MM.1S (cell line): ENCODE data around the gene TMA16.

Experiments used
- DNase-seq: peaks from one replicate; pipeline ENCODE4 v3.0.0-alpha.2; 2015
- H2AFZ ChIP-seq: fragments of 300-600 bp; sonication (generic); 2 replicates; pipeline ENCODE4 v1.6.0; 2016; ENCODE audit warnings: antibody characterized with exemption, low read length
- H3F3A ChIP-seq: fragments of 300-600 bp; sonication (generic); 2 replicates; pipeline ENCODE4 v1.6.1; 2016; ENCODE audit warnings: mild to moderate bottlenecking, antibody characterized with exemption, low read length, moderate library complexity, mixed read lengths; ENCODE audit not compliant: insufficient read depth
- H3K27ac ChIP-seq: fragments of 300-600 bp; sonication (generic); 2 replicates; pipeline ENCODE4 v1.5.1; 2016; ENCODE audit warnings: mild to moderate bottlenecking, low read length
- H3K27me3 ChIP-seq: fragments of 300-600 bp; sonication (generic); replicated peaks from 2 replicates; pipeline ENCODE4 v1.6.0; 2016; ENCODE audit warnings: low read length; ENCODE audit not compliant: insufficient read depth
- H3K36me3 ChIP-seq: fragments of 300-600 bp; sonication (generic); replicated peaks from 2 replicates; pipeline ENCODE4 v1.6.1; 2016; ENCODE audit warnings: mild to moderate bottlenecking, low read length, mixed read lengths; ENCODE audit not compliant: insufficient read depth
- H3K4me1 ChIP-seq: fragments of 300-600 bp; sonication (generic); 2 replicates; pipeline ENCODE4 v1.6.1; 2016; ENCODE audit warnings: low read length, mixed read lengths
- H3K4me2 ChIP-seq: fragments of 300-600 bp; sonication (generic); 2 replicates; pipeline ENCODE4 v1.6.0; 2016; ENCODE audit warnings: low read depth, low read length
- H3K4me3 ChIP-seq: fragments of 300-600 bp; sonication (generic); 2 replicates; pipeline ENCODE4 v1.5.1; 2016; ENCODE audit warnings: low read length, mixed read lengths
- H3K79me2 ChIP-seq: fragments of 300-600 bp; sonication (generic); 2 replicates; pipeline ENCODE4 v1.6.1; 2016; ENCODE audit warnings: mixed run types, low read length, mixed read lengths
- H3K9ac ChIP-seq: fragments of 300-600 bp; sonication (generic); 2 replicates; pipeline ENCODE4 v1.6.1; 2016; ENCODE audit warnings: low read length, mixed read lengths
- H3K9me2 ChIP-seq: fragments of 300-600 bp; sonication (generic); replicated peaks from 2 replicates; pipeline ENCODE4 v1.6.1; 2016; ENCODE audit warnings: mild to moderate bottlenecking, low read length, mixed read lengths; ENCODE audit not compliant: insufficient read depth
- H3K9me3 ChIP-seq: fragments of 300-600 bp; sonication (generic); replicated peaks from 2 replicates; pipeline ENCODE4 v1.6.1; 2016; ENCODE audit warnings: mild to moderate bottlenecking, low read length, mixed read lengths; ENCODE audit not compliant: insufficient read depth
- H4K20me1 ChIP-seq: fragments of 300-600 bp; sonication (generic); 2 replicates; pipeline ENCODE4 v1.6.1; 2016; ENCODE audit warnings: mild to moderate bottlenecking, low read length, moderate library complexity, mixed read lengths; ENCODE audit not compliant: insufficient read depth
- EZH2 ChIP-seq: fragments of 300-600 bp; sonication (generic); optimal IDR thresholded peaks from 2 replicates; pipeline ENCODE3; 2017; ENCODE audit warnings: low read depth, mild to moderate bottlenecking, antibody characterized with exemption, low read length, mixed read lengths
- EZH2phosphoT487 ChIP-seq: fragments of 300-600 bp; sonication (generic); IDR thresholded peaks from 2 replicates; pipeline ENCODE4 v1.6.1; 2018; ENCODE audit warnings: antibody characterized with exemption, low read length
- TF ChIP-seq, protein P1 (sequence below): fragments of 300-600 bp; sonication (generic); IDR thresholded peaks from 2 replicates; pipeline ENCODE4 v1.5.1; 2016; ENCODE audit warnings: antibody characterized with exemption, low read length, mixed read lengths

TMA16 gene

DNA sequence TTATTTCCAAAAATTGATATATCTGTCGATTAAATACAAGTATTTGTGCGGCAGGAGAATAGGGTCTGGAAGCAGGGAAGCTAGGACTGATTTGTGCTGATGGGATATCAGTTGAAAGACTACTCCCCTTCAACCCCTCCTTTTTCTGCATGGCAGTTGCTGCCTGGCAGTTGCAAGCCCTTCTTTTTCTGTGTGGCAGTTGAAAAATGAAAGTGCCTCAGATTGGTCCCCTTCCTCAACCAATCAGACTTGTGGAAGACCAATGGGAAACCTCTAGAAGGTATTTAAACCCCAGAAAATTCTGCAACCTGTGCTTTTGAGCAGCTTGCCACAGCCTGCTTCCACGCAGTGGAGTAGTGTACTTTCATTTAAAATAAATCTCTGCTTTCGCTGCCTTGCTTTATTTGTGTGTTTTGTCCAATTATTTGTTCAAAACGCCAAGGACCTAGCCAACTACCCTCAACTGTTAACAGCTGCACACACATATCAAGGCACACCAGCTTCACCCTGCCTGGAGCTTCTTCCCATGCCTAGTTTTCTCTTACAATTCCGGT lies 1.5 kb upstream of the TMA16 start:
- peak overlapping the region; percentile 18; the same call in 1 of the 2 replicates for H3K4me2 ChIP-seq
- peaks cover 32% of the 10 kb centered on the region for H3K79me2 ChIP-seq
- H3K27me3 ChIP-seq, result no peaks in the 10 kb centered on the region
- no peak overlapping the region for H3K4me3 ChIP-seq
- H3K27ac ChIP-seq, result peak overlapping the region; percentile 92; the same call in 1 of the 2 replicates
- no peaks in the 10 kb centered on the region for H3K9me2 ChIP-seq
- H3F3A ChIP-seq, result peaks cover 23% of the 10 kb centered on the region
- 0 out of 2 replicates have a peak, but pooled peaks cover 11% of the 10 kb centered on the region for H3K4me1 ChIP-seq
- H4K20me1 ChIP-seq, result no peaks in the 10 kb centered on the region
- peak overlapping the region; percentile 3; the same call in 1 of the 2 replicates for H2AFZ ChIP-seq
- no peaks in the 10 kb centered on the region for H3K36me3 ChIP-seq
- TF ChIP-seq EZH2phosphoT487, result no peak
- TF ChIP-seq EZH2, result no peak
- TF ChIP-seq, protein P1, sequence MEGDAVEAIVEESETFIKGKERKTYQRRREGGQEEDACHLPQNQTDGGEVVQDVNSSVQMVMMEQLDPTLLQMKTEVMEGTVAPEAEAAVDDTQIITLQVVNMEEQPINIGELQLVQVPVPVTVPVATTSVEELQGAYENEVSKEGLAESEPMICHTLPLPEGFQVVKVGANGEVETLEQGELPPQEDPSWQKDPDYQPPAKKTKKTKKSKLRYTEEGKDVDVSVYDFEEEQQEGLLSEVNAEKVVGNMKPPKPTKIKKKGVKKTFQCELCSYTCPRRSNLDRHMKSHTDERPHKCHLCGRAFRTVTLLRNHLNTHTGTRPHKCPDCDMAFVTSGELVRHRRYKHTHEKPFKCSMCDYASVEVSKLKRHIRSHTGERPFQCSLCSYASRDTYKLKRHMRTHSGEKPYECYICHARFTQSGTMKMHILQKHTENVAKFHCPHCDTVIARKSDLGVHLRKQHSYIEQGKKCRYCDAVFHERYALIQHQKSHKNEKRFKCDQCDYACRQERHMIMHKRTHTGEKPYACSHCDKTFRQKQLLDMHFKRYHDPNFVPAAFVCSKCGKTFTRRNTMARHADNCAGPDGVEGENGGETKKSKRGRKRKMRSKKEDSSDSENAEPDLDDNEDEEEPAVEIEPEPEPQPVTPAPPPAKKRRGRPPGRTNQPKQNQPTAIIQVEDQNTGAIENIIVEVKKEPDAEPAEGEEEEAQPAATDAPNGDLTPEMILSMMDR, result no peak
- peak; percentile 11 for DNase-seq
- H3K9ac ChIP-seq, result no peak overlapping the region
- no peaks in the 10 kb centered on the region for H3K9me3 ChIP-seq

DNA sequence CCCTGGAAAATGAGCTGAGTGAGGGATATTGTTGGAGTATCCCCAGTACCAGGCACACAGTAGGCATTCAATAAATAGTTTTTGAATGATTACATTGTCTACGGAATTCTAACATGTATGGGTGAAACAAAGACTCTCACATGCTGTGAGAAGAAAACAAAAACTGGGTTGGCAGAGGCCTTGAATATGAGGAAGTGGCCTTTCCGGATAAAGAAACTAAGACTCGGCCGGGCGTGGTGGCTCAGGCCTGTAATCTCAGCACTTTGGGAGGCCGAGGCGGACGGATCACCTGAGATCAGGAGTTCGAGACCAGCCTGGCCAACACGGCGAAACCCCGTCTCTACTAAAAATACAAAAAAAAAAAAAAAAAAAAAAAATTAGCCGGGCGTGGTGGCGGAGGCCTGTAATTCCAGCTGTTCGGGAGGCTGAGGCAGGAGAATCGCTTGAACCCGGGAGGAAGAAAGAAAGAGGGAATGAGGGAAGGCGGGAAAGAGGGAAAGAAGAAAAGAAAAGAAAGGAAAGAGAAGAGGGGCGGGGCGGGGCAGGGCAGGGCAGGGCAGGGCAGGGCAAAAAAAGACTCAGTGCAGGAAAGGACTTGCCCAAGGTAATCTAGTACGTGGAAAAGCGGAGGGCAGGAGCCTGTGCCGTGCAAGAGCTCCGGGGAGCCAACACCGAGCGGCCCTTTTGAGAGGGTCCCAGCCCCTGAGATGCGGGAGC lies 689 bp upstream of the TMA16 start:
- peak; percentile 48 for DNase-seq
- no peak for TF ChIP-seq EZH2phosphoT487
- TF ChIP-seq, protein P1, result no peak
- TF ChIP-seq EZH2, result no peak
- H3K9ac ChIP-seq, result peak overlapping the region; percentile 95
- no peaks in the 10 kb centered on the region for H3K27me3 ChIP-seq
- peak overlapping the region; percentile 75; the same call in 1 of the 2 replicates for H2AFZ ChIP-seq
- H3K36me3 ChIP-seq, result no peaks in the 10 kb centered on the region
- H3F3A ChIP-seq, result peaks cover 23% of the 10 kb centered on the region
- peak overlapping the region; percentile 80 for H3K4me3 ChIP-seq
- no peaks in the 10 kb centered on the region for H3K9me2 ChIP-seq
- peak overlapping the region; percentile 92 for H3K27ac ChIP-seq
- peak overlapping the region; percentile 51 for H3K4me2 ChIP-seq
- no peaks in the 10 kb centered on the region for H3K9me3 ChIP-seq
- H3K79me2 ChIP-seq, result peaks cover 39% of the 10 kb centered on the region
- H3K4me1 ChIP-seq, result 0 out of 2 replicates have a peak, but pooled peaks cover 11% of the 10 kb centered on the region
- H4K20me1 ChIP-seq, result no peaks in the 10 kb centered on the region

DNA sequence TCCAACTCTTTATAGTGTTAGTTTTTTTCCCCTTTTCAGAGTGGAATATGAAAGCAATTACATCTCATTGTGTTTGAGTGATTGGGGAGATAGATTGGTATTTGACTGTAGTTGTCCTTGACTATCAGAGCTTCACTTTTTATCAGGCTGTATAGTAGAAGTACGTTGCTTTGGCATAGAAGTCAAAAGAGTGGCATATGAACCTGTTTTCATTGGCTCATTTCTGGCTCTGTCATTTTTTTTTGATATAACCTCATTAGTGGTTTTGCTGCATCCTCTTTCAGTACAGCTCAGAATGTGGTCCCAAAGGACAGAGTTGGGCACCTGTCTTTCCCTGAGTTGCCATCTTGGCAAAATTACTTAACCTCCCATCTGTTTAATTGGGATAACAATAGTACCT lies 1.4 kb downstream of the TMA16 start:
- H3K79me2 ChIP-seq, result peaks cover 60% of the 10 kb centered on the region
- no peaks in the 10 kb centered on the region for H3K36me3 ChIP-seq
- H3K27me3 ChIP-seq, result no peaks in the 10 kb centered on the region
- TF ChIP-seq EZH2phosphoT487 (no peak), EZH2 (no peak)
- TF ChIP-seq, protein P1, result no peak
- no peaks in the 10 kb centered on the region for H3K9me2 ChIP-seq
- H3K9me3 ChIP-seq, result no peaks in the 10 kb centered on the region
- peak overlapping the region; percentile 80 for H3K4me3 ChIP-seq
- peak; percentile 11 for DNase-seq
- no peaks in the 10 kb centered on the region for H4K20me1 ChIP-seq
- H3K9ac ChIP-seq, result peak overlapping the region; percentile 95
- no peak overlapping the region for H3K27ac ChIP-seq
- peak overlapping the region; percentile 82 for H3K4me2 ChIP-seq
- peaks cover 23% of the 10 kb centered on the region for H3F3A ChIP-seq
- H2AFZ ChIP-seq, result no peak overlapping the region
- H3K4me1 ChIP-seq, result 0 out of 2 replicates have a peak, but pooled peaks cover 11% of the 10 kb centered on the region
